Measurements from ENCODE around the gene BANK1. TPM values are rescaled to one million over a fixed set of nuclear protein-coding genes. Genes with fewer than 3 reads are reported as not detected.

The BANK1 gene
- total and polyA plus RNA-seq, 2 of the 8 experiments (the other 6 are each of a cell fraction or from before 2014, with no cell fraction given) = 0.59 to 0.93 TPM

DNA sequence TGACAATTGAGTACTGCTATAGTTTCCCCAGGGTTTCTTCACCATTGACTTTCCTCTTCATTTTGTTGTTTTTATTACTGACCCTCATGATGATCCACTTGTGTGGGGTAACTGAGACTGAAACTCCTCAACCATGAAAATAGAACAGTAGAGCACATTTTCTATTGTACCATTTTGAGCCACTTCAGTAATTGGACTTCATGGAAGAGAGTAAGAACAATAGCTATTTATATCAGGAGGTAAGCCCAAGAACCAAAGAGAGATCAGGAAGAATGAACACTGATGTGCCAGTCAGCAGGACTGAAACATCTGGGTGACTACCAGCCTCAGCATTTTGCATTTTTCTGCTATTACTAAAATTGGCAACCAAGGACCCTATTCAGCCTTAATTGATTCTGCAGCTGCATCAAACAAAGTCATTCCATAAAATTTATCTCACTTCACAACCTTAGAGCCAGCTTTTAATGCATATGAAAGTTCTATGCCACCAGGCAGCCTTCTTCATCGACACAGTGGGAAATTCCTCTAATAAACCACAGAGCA lies 151.4 kb downstream of the BANK1 start:
- no peaks in the 10 kb centered on the region for H3K9me3 ChIP-seq (ENCODE audit: insufficient read depth in 2 of 2, low read depth in 1 of 2, low read length in 1 of 2)
- TF ChIP-seq SP4 (IDR thresholded peaks at IDR 0.05; ENCODE audit: low read length) = no peak
- TF ChIP-seq JUND (IDR thresholded peaks at IDR 0.05; ENCODE audit: low read length) = no peak
- TF ChIP-seq HDAC6 (IDR thresholded peaks at IDR 0.05; ENCODE audit: low read depth, low read length) = no peak
- no peak for TF ChIP-seq BRCA1 (IDR thresholded peaks at IDR 0.05; ENCODE audit: low read depth, low read length)
- no peak for TF ChIP-seq EGR1 (IDR thresholded peaks at IDR 0.05; ENCODE audit: borderline replicate concordance, low read depth, low read length)
- no peak for TF ChIP-seq BCL11A (IDR thresholded peaks at IDR 0.05; ENCODE audit: low read depth in 2 of 2, low read length in 2 of 2)
- no peak for TF ChIP-seq SIRT6 (IDR thresholded peaks at IDR 0.05; ENCODE audit: low read length)
- H3K4me2 ChIP-seq (ENCODE audit: insufficient read depth in 1 of 2, low read depth in 2 of 2, low read length in 2 of 2) = no peak overlapping the region
- no peak overlapping the region for H3K56ac ChIP-seq (replicated peaks; ENCODE audit: insufficient read length, low read depth, low read length)
- H3K4ac ChIP-seq (replicated peaks; ENCODE audit: insufficient read length, low read depth, low read length) = no peak overlapping the region
- no peak overlapping the region for H2AK5ac ChIP-seq (ENCODE audit: low read depth, low read length)
- WGBS, 2 experiments (ENCODE audit: extremely low coverage in 1 of 2, insufficient coverage in 1 of 2, insufficient read length in 1 of 2, insufficient replicate concordance in 2 of 2, low coverage in 1 of 2, low lambda C conversion rate in 2 of 2, missing lambda C conversion rate in 1 of 2) = 100% methylated on average over 1 of the region's 1 CpG; no CpG with 5 or more reads in 1 of the 2 experiments
- ChIA-PET POLR2A (ENCODE audit: partially characterized antibody) (no interaction called here), CTCF (ENCODE audit: partially characterized antibody) (interaction anchor here (0.7 to 1.3 kb wide), 3 partner anchors 34 to 489 kb away, joined by 3 to 4 read pairs (median 3); no protein-coding TSS in a partner anchor)
- H4K8ac ChIP-seq (ENCODE audit: extremely low read depth, insufficient read depth, low read length) = no peak overlapping the region
- no peak overlapping the region for H4K5ac ChIP-seq (ENCODE audit: insufficient read length, low read depth, low read length)
- no peak overlapping the region for H3K9ac ChIP-seq (replicated peaks in 1 of 4; ENCODE audit: extremely low read depth in 1 of 4, low read depth in 3 of 4, low read length in 3 of 4)
- H4K20me1 ChIP-seq (replicated peaks in 1 of 2; ENCODE audit: control insufficient read depth in 1 of 2, insufficient read depth in 2 of 2, low read length in 2 of 2) = no peaks in the 10 kb centered on the region
- no peak overlapping the region for H3K27ac ChIP-seq (ENCODE audit: low read depth, low read length)
- H2BK5ac ChIP-seq (ENCODE audit: low read depth, low read length) = no peak overlapping the region
- FAIRE-seq (no peak), DNase-seq (ENCODE audit: low read depth in 1 of 2, low spot score in 2 of 2) (no peak)
- no peaks in the 10 kb centered on the region; the same call in 1 of the 2 replicates for H3K23me2 ChIP-seq (ENCODE audit: low read depth, low read length)
- H3K18ac ChIP-seq (ENCODE audit: extremely low read depth, low read length) = no peak overlapping the region
- no peak overlapping the region for H2BK15ac ChIP-seq (ENCODE audit: low read length)
- peaks cover 0 to 2% (median 0%) of the 10 kb centered on the region in 4 experiments; a peak in 3 of 7 replicates for H3K4me1 ChIP-seq (replicated peaks in 1 of 4; ENCODE audit: control insufficient read depth in 3 of 4, insufficient read depth in 4 of 4, low read length in 3 of 4)
- no peak overlapping the region for H2AFZ ChIP-seq (ENCODE audit: low read length)
- H4K91ac ChIP-seq (replicated peaks; ENCODE audit: insufficient read length, low read length) = no peak overlapping the region
- no peak overlapping the region for H3K23ac ChIP-seq (ENCODE audit: insufficient read length)
- H2BK20ac ChIP-seq (ENCODE audit: low read length) = no peak overlapping the region
- no peaks in the 10 kb centered on the region for H3K27me3 ChIP-seq (replicated peaks in 1 of 4; ENCODE audit: control insufficient read depth in 3 of 4, extremely low read depth in 1 of 4, insufficient read depth in 3 of 4, low read length in 3 of 4)
- no peak overlapping the region for H3K4me3 ChIP-seq (ENCODE audit: extremely low read depth in 1 of 4, insufficient read depth in 2 of 4, low read depth in 3 of 4, low read length in 4 of 4)
- H3K79me2 ChIP-seq (ENCODE audit: control insufficient read depth in 1 of 2, insufficient read depth in 2 of 2, low read length in 2 of 2) = no peaks in the 10 kb centered on the region
- H3K14ac ChIP-seq (ENCODE audit: insufficient read length) = no peak overlapping the region
- H3K36me3 ChIP-seq (ENCODE audit: control insufficient read depth in 2 of 4, insufficient read depth in 4 of 4, low read length in 3 of 4) = no peaks in the 10 kb centered on the region
- H2BK120ac ChIP-seq (replicated peaks; ENCODE audit: low read depth, low read length) = no peak overlapping the region
- H3K79me1 ChIP-seq (ENCODE audit: low read depth, low read length) = no peaks in the 10 kb centered on the region
- H2BK12ac ChIP-seq (ENCODE audit: low read depth, low read length) = no peak overlapping the region
